Retinal pigment epithelial cell (primary cell): Measurements from ENCODE around the gene RIPK1.

ENCODE experiments used
- DNase-seq: peaks from one replicate; pipeline ENCODE4 v3.0.0-alpha.2; 2010; ENCODE audit warnings: low read depth
- H3K4me3 ChIP-seq: 2 replicates; pipeline ENCODE4 v1.5.1; 2011; ENCODE audit warnings: mild to moderate bottlenecking, low read length, control low read depth, moderate library complexity
- TF ChIP-seq, protein P1 (sequence below): conservative IDR thresholded peaks from 2 replicates; pipeline ENCODE4 v1.5.1; 2011; ENCODE audit warnings: low read depth, low read length, control low read depth, inconsistent platforms

Gene RIPK1

GRCh38 chr6:3079682-3080081 lies 11.4 kb downstream of the RIPK1 start:
- DNase-seq = no peak
- TF ChIP-seq, protein P1, sequence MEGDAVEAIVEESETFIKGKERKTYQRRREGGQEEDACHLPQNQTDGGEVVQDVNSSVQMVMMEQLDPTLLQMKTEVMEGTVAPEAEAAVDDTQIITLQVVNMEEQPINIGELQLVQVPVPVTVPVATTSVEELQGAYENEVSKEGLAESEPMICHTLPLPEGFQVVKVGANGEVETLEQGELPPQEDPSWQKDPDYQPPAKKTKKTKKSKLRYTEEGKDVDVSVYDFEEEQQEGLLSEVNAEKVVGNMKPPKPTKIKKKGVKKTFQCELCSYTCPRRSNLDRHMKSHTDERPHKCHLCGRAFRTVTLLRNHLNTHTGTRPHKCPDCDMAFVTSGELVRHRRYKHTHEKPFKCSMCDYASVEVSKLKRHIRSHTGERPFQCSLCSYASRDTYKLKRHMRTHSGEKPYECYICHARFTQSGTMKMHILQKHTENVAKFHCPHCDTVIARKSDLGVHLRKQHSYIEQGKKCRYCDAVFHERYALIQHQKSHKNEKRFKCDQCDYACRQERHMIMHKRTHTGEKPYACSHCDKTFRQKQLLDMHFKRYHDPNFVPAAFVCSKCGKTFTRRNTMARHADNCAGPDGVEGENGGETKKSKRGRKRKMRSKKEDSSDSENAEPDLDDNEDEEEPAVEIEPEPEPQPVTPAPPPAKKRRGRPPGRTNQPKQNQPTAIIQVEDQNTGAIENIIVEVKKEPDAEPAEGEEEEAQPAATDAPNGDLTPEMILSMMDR = no peak
- no peak overlapping the region for H3K4me3 ChIP-seq

- H3K4me3 ChIP-seq = no peak overlapping the region
- TF ChIP-seq, protein P1 = no peak
- DNase-seq = no peak
Measured at GRCh38 chr6:3081960-3082359, 13.7 kb downstream of the RIPK1 start.

DNA sequence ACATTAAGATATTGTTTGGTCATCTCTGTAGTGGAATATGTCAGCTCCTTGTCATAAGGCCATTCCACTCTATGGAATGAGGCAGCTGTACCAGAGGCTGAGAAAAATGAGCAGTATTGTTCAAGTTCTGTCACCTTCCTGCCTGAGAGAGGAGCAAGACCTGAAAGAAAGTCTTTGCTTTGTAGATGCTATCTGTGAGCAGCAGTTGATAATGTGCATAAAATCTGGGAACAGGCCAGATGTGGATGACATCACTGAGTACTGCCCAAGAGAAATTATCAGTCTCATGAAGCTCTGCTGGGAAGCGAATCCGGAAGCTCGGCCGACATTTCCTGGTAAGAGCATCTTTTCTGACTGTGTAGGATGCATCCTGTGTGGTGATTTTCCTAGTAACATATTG lies 16.8 kb downstream of the RIPK1 start:
- TF ChIP-seq, protein P1 = no peak
- H3K4me3 ChIP-seq = no peak overlapping the region
- no peak for DNase-seq

DNA sequence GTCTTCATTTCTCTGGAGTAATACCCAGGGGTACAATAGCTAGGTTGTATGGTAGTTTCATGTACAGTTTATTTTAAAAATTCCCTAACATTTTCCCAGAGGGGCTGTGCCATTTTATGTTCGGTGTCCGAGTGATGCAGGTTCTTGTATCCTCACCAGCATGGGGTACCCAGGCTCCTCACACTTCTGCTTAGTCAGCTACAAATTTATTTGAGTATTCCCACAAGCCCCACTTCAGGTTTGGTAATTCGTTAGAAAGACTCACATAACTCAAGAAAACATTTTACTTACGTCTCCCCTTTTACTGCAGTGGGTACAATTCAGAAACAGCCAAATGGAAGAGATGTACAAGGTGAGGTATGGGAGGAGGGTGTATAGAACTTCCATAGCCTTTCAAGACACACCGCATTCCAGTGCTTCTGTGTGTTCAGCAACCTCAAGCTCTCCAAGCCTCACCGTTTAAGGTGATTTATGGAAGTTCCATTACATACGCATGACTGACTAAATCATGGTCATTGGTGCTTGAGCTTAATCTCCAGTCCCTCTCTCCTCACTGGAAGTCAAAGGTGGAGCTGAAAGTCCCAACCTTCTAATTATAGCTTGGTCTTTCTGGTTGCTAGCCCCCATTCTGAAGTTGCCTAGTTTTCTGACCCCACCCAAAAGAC lies 18.1 kb downstream of the RIPK1 start:
- TF ChIP-seq, protein P1 = no peak
- H3K4me3 ChIP-seq = no peak overlapping the region
- DNase-seq = no peak

DNA sequence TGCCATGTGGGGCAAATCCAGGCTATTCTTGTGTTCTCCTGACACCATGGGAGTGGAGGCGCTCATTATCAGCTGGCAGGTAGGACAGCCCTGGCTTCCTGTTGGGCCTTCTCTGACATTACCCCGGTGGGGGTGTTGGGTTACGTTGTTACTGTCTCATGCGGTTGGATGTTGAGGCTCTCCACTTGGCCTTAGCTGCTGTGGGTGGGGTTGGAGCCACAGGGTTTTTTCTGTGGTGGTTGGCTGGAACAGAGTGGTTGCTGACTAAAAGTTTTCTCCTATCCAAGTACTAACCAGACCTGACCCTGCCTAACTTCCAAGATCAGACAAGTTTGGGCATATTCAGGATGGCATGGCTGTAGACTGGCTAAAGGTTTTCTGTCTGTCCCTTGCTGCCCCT lies 20.2 kb downstream of the RIPK1 start:
- DNase-seq = no peak
- no peak overlapping the region for H3K4me3 ChIP-seq
- TF ChIP-seq, protein P1 = no peak

GRCh38 chr6:3088968-3089367 lies 20.7 kb downstream of the RIPK1 start:
- TF ChIP-seq, protein P1 = no peak
- no peak for DNase-seq
- no peak overlapping the region for H3K4me3 ChIP-seq

GRCh38 chr6:3090013-3090412 lies 21.7 kb downstream of the RIPK1 start:
- no peak overlapping the region for H3K4me3 ChIP-seq
- TF ChIP-seq, protein P1 = no peak
- DNase-seq = no peak
